Stimulated activated naive CD4-positive, alpha-beta T cell treated with Interleukin-2 at 50 U/mL for 16 hours (primary cell): ENCODE measurements around the gene ZNF423.
A peak's percentile ranks its signal among the peaks of the same experiment; 100 is the strongest.

Experiments used
- DNase-seq: peaks from one replicate; lab custom pipeline; 2025; lab: John Stamatoyannopoulos, UW

ZNF423 gene

DNA sequence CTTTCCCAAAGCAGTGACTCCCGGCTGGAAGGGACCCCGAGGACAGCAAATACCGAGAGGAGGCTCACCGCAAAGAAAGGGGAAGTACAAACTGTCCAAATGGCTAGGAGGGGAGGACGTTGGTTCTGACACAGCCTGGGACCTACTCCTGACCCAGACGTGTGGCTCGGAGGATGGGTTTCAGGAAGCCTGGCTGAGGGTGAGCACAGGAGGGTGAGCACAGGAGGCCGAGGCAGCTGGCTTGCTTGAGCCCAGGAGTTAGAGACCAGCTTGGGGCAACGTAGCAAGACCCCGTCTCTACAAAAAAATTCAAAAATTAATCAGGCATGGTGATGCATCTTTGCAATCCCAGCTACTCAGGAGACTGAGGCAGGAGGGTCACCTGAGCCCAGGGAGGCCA is 399.1 kb downstream of the ZNF423 start:
- no peak for DNase-seq

DNA sequence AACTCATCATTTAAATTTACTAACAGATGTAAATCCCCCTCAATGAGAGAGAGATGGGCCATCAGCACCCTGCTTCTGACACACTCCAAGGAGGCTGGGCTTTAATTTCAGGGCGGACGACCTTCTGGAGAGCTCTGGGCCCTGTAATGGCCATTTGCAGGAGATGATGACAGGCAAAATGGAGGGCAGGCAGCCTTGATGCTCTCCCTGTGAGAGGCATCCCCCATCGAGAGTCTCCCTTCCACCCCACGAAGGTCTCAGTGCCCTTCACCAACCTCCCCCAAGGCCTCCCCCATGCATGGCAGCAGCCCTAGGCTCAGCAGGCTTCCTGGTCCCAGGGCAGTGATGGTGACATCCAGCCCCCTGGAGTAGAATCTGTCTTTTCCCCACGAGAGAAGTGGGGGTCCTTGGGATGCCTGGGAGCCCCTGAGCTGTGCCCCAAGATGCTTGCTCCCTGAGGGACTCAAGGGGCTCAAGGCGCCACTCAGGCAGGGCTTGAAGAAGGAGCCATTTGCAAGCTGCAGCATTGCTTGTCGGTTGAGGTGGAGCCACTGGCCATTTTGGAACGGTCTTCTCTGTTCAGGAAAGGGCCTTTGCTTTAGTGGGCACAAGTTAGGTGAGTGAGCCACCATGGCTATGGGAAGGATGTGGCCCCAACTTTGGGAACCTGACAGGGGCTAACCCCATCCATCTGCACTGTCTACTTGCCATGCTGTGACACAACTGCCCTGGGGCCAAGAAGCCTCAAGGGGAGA is 399.7 kb downstream of the ZNF423 start:
- DNase-seq: no peak

DNA sequence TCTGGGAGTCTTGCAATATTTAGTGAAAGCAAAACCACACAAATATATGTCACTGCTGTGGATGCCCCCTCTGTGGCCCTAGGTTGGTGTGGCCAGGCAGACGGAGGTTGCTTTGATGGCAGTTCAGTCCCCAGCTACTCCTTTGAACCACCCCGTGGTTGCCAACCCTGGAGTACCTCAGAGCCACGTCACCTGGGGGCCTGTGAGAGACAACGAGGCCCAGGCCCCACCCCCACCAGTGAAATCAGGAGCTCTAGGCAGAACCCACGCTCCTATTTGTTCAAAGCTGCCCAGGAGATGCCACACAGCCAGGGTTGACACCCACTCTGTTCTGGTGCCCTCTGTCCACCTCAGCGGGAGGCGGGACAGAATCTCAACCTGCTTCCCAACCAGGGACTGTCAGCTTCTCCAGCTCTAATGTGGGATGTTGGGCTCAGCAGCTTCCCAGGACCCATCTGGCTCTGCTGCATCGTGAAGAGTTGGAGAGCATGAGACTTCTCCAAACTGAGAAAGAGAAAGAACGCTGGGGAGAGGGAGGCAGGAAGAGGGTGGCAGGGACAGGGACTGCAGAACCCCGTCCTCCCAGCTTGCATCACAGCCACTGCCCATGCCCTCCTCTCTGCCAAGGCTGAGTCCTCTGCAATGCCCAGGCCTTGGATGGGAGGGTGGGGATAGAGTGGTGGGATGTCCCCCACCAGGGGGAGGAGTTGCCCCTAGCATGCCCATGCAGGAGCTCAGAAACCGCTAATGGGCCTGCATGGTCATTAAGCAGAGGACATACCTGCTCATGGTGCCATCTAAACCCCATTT is 400.5 kb downstream of the ZNF423 start:
- no peak for DNase-seq

DNA sequence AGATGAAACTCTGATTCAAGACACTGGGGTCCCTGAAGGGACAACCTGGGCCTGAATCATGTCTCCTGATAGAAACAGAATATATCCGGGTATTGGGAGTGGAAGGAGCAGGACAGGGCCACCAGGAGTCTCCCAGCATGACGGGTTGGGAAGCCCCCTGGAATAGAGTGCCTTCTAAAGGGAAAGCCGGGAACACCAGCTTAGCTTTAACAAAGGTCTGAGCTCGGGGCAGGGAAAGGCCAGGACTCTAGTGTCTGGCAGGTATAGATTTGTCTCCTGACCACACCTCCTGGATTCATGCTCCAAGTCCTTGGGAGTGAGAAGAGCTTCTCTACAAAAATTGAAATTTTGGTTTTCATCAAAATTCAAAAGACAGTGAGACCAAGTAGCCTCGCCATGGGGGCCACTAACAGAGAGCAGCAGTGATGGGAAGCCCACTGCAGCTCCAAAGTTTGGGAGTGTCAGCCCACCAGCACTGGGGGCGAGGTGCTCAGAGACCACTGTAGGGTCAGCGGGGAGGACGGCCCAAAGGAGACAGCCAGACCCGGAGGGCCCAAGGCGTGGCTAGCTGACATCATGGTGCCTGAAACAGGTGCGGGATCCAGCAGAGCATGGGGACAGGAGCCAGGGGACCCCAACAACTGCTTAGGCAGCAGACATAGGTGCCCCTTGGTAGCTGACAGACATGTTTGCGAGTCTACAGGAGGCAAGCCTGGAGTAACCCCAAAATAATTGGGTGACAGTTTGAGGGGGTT is 401.3 kb downstream of the ZNF423 start:
- DNase-seq: no peak

DNA sequence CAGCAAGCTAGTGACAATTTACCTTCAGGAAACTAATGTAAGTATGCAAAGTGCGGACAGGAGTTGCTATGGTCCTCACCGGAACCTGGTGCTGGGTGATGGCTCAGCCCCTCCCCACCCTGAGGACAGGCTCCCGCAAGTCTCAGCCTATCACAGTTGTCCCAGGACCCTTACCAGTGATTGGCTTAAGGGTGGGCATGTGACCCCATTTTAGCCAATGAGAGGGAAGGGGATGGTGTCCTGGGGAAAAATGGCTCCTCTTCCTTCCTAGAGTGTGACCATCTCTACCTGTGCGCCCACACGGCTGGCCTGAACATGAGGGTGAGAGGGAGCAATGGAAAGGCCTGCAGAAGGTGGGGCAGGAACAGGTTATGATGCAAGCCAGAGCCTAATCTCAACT is 401.9 kb downstream of the ZNF423 start:
- no peak for DNase-seq

DNA sequence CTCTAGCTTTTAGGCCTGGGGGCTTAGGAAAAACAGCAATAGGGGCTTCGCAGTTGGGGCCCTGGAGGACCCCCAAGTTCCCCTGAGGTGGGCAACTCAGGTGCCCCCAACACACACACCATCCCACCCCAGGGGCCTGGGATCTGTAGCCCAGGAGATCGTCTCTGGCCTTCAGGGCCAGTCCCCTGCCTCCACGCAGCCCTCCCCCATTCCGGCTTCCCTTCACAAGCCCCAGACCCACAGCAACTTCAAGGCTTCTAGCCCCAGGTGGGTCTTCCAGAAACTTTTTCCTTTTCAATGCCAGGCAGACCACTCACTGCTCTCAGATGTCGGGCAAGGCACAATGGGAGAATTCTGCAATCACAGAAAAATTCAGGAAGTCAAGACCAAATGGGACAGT is 402.9 kb downstream of the ZNF423 start:
- DNase-seq: no peak

DNA sequence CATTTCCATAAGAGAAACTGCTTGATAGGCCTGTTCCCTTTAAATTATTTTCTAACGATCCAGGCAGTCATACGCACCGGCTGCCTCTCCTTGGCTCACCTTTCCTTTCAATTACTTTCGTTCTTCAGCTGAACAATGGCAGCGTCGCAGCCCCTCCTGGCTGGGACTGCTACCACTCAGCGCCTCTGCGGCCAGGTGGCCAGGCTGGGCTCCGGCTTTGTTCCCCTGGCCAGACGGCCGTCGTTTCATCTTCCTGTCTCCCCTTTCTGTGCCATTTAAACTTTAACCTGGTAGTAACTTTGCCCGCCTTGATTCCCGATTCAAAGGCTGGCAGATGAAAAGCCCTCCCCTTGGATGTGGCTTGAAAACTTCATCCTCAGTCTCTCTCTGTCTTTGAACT is 403.3 kb downstream of the ZNF423 start:
- no peak for DNase-seq

DNA sequence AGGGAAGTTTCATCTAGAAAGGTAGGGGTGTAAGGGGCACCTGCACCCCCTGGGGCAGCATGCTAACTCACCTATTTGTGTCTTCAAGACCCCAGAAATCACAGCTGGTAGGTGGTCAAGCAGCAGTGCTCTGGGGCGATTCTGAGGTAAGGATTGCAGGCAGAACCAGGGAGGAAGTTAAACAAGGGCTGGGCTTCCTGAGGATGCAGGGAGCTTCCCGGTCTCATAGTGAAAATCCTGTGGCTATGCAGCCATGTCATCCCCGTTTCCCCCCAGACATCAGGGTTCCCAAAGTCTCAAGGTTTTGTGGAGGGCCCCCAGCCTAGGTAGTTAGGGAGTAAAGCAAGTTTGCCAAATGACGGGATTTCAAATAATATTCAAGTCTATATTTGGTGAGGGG is 403.8 kb downstream of the ZNF423 start:
- DNase-seq: no peak

DNA sequence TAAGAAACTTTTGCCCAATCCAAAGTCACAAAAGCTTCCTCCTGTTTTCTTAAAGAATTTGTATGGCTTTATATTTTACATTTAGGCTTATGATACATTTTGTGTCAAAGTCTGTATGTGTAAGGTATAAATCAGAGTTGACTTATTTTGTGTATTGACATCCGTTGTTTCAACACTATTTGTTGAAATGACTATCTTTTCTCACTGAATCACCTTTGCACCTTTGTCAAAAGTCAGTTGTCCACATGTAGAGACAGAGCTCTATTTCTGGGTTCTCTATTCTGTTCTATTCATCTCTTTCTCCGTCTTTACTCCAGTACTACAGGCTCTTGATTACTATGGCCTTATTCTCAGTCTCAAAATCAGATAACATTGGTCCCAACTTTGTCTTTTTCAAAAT is 409.1 kb downstream of the ZNF423 start:
- DNase-seq: no peak

DNA sequence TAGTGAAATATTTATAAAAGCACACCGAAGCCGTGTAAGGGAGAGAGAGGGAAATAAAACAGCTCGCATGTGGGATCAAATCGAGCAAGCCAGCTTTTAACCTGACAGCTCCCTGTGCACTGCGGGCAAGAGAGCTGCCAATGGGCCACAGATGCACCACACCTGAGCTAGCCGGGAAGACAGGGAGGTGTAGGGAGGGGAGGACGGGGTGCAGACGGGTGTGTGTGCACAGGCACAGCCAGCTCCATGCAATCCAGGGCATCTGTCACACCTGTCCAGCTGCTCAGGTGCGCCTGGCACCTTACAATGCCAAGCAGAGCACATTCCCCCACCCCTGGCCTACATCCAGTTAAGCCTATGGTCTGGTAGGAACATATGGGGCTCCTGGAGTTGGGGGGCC is 412.3 kb downstream of the ZNF423 start:
- no peak for DNase-seq

DNA sequence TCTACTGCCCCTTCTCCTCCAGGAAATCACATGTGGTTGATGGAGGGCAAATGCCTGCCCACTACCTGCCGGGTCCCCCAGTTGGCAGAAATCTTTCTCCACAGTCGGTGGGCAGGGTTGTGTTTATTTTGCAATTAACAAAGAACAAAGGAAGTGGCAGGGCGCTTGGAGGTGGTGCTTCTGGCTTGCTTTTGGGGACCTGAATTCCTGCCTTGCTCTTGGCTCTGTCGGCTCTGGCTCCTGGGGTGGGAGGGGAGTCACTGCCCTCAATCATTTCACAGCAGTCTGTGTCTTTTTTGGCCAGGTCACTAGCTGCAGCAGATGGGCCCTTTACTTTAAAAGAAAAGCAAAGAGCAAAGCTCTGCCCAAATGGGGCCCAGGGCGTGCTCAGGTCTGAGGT is 413.1 kb downstream of the ZNF423 start:
- DNase-seq: no peak

DNA sequence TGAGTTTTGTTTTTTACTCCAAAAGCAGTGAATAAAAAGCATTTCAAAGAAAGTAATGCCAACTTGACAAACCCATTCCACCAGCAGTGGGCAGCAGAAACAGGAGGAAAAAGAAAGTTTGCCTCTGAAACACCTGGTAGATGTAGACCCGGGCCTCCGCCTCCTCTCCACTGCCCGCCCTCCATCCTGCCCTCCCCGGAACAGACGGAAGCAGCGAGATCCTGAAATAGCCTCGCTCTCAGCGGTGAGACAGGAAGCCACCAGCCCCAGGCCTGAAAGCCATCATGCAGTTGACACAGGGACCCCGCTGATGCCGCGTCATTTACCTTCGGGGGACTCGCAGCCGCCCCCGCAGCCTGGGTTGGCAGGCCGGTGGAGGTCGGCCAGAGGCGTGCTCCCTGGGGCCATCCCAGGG is 414.5 kb downstream of the ZNF423 start:
- peak; percentile 21 for DNase-seq

DNA sequence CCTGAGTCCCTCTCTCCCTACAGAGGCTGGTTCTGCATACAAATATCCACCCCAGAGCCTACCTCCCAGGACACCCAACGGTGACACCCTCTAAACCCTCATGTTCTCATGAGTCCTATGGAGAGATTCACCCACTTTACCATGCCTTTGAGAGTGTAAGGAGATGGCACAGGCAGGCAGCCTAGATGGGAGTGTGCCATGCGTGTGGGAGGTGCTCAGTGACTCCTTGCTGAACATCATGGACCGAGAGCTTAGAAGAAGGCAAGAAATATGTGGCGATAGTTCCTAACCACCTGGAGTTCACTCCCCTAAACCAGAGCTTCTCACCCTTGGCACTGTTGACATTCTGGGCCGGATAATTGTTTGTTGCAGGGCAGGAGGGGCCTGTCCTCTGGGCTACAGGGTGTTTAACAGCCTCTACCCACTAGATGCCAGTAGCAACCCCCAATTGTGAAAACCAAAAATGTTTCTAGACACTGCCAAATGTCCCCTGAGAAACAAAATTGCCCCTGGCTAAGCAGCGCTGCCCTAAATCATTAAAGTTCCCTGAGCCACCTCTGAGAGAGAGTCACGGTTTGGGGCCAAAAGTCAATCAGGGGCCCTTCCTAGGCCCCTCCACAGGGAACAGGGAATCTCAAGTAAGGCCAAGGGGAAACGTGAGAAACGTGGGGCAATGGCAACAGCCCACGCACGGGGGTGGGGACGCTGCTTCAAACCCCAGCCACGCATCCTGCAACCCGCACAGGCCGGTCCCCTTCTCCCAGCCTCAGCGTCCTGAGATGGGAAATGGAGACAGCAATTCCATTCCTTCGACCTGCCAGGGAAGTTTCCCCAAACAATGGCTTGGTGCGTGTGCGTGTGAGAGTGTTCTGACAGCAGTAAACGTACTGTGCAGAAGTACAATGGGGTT is 415.5 kb downstream of the ZNF423 start:
- DNase-seq: no peak

DNA sequence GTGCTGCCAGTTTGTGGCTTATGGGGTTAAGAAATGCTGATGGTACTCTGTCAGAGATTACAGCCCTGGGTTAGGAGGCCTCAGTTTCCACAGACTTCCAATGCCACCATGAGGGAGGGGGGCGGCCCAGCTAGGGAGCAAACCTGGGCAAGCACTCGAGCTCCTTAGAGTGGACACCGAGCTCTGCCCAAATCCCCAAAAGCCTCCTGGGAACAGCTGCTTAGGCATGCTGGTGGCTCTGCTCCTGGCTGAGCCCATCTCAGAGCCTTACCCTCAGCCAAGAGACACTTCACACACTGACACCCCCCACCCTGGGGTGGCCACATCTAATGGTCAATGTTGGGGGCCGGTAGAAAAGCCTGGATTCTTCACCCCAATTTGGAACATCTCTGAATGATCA is 416.2 kb downstream of the ZNF423 start:
- no peak for DNase-seq

DNA sequence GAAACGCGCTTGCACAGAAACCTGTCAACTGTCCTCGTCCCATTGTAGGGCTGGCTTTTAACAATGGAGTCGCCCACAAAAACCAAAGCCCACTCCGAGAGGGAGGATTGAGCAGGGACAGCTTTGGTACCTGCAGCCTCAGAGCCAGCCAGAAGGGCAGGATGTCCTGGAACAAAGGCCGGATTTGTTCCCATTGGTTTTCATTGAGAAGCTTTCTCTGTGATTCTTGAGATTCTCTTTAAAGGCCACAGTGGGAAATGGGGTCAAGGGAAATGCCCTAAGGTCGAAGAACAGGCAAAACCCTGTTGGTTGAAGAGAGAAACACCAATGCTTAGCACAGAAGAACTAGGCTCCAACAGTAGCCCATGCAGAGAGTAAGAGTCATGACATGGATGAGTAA is 416.9 kb downstream of the ZNF423 start:
- no peak for DNase-seq
